Endothelial cell of hepatic sinusoid (primary cell): ENCODE data around the gene GRIK2.

Experiments used
- in situ Hi-C: cut with HindIII; loops from 2 replicates; pipeline ENCODE4 v1.10.0; 2017; ENCODE audit warnings: low sequenced_read_pairs

The GRIK2 gene

DNA sequence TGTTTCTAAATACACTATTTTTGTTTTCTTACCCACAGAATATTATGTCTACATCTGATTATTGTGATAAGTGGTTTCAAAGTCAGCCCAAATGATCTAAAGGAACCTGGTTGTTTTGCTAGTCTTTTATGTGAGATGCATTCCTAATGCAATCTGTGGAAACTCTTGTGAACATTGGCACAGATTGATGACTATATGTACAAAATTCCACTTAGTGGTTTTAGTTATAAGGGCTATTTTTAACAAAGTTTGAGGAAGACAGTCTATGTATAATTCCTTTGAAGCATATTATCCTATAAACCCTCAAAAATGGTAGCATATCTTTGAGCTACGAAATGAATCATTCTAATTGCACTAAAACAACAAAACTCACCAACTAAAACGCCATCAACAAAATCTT is 140.9 kb downstream of the GRIK2 start:
- in situ Hi-C loops: no loop called here

DNA sequence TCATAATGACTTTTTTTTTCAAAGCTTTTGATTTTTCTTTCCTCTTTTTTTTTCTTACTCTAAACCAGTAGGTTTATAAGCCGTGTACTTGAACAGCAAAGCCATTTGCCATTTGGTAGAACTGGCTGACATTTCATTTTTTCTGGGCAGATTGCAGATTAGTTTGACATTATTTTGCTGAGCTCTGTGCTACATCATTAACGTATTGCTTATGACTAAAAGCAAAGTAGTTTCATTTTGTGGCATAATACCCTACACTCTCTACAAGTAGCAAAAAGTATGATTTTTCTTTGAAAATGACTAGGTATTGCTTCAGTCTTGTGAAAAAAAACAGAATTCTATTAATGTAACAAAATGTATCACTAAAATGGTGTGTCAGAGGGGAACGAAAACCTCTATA is 141.3 kb downstream of the GRIK2 start:
- in situ Hi-C loops: no loop called here

GRCh38 chr6:101537753-101538316 is 144.3 kb downstream of the GRIK2 start:
- in situ Hi-C loops: no loop called here

- in situ Hi-C loops: no loop called here
Observed at GRCh38 chr6:101539510-101540245, 146.2 kb downstream of the GRIK2 start.

- in situ Hi-C loops: no loop called here
Observed at GRCh38 chr6:101541894-101542293, 148.4 kb downstream of the GRIK2 start.

- in situ Hi-C loops: no loop called here
Observed at GRCh38 chr6:101543796-101544195, 150.3 kb downstream of the GRIK2 start.

GRCh38 chr6:101544286-101544685 is 150.8 kb downstream of the GRIK2 start:
- in situ Hi-C loops: no loop called here

DNA sequence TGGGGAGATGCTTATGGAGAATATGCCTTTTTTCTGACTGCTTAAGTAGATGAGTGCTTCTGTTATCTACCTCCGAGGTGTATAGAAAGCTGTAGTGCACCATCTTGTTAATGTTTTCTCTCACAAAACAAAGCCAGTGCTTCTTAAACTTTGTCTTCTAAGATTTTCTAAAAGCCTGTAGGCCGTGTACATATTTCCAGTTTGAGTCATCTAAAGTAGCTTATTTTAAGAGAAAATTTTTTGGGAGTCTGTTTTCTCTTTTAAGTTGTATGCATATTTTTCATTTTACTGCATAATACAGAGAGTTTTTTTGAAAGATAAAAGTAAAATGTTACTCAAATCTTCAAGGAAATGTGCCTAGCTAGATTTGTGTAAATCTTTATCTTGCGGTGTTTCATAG is 151.7 kb downstream of the GRIK2 start:
- in situ Hi-C loops: no loop called here

DNA sequence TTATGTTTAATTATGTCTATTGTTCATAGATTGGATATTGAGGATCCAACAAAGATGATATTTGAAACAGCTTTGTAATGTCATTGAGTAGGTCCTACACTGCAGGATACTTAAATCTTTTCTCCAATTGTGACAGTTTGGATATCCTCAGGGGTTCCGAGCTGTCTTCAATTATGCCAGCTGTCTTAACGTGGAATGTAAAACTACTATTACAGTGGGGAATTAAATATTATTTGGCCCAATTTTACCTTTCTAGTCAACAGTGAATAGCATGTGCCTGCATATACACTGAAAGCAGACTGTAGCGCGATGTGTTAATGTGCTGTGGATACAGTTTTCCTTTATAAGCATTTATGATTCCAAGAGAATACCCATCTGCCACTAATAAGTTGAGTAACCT is 156.9 kb downstream of the GRIK2 start:
- in situ Hi-C loops: no loop called here

GRCh38 chr6:101554231-101554630 is 160.7 kb downstream of the GRIK2 start:
- in situ Hi-C loops: no loop called here

DNA sequence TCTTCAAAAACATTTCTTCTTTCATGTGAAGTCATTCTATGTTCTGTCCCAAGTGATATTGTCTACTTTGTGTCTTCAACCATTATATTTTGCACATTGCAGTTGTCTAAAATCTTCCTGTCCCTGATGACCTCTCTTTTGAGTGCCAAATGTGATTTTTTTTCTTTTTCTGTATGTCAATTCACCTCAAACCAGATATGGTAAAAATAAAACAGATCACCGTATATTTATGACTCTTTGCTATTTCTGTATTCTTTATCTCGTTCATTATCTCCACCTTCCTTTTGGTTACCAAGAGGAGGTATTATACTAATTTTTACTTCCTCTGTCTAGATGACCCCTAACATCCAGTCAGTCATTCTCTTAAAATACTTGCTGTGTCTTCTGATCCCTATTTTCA is 165.2 kb downstream of the GRIK2 start:
- in situ Hi-C loops: no loop called here

DNA sequence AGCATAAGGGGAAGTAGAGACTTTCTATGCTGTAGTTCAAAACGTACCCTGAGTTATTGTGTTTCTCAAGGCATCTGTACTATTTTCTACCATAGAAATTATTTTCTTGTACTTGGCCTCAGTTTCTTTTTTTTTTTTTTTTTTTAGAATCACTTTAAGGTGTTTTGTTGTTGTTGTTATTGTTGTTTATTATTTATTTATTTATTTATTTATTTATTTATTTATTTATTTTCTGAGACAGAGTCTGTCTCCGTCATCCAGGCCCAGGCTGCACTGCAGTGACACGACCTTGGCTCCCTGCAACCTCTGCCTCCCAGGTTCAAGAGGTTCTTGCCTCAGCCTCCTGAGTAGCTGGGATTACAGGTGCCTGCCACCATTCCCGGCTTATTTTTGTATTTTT is 179.1 kb downstream of the GRIK2 start:
- in situ Hi-C loops: no loop called here

GRCh38 chr6:101577091-101577490 is 183.6 kb downstream of the GRIK2 start:
- in situ Hi-C loops: no loop called here

DNA sequence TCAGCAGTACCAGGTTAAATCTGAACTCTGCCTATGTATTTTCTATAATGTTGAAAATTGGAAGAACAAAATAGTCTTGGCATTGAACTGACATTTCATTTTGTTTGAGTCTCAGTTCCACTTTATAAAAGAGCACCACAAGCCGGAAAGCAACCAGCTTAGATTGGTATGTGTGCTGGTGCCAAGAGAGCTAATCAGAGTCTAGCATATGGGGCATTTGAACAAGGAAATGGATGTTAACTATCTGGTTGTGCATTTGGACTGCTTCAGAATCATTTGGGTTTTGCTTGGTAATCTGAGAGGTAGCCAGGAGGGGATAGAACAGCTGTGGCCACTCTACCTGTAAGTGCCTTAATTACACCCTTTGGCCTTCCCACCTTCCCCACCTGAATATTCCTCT is 184.8 kb downstream of the GRIK2 start:
- in situ Hi-C loops: no loop called here

- in situ Hi-C loops: no loop called here
Observed at GRCh38 chr6:101582792-101583191, 189.3 kb downstream of the GRIK2 start.

DNA sequence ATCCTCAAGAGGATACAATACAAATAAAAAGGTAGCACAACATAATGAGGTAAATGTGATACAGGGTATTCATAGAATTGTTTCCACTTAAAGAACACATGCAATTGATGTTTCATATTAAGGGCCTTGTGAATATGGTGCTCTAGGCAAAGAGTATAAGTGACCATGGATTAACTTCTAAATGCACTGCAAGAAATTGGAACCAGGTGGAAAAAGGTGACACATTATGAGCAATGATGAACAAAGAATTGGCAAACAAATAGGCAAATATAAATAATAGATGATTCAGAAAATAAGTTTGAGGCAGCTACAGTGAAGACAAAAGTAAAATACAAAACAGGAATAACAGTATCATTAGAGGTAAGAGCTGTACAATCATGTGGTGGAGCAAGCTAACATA is 192.0 kb downstream of the GRIK2 start:
- in situ Hi-C loops: no loop called here

- in situ Hi-C loops: no loop called here
Observed at GRCh38 chr6:101588343-101588742, 194.8 kb downstream of the GRIK2 start.

DNA sequence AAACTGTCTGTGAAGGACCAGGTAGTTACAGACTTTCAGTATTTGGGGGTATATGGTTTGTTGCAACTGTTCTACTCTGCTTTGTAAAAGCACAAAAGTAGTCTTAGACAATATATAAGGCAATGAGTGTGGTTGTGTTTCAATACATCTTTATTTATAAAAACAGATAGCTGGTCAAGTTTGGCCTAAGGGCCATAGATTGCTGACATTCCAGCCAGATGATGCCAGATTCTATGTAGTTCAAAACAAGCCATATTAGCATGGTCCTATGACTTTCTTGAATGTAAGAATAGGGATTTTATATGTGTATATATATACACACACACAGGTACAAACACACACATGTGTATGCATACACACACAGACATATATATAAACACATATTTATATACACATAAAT is 201.8 kb downstream of the GRIK2 start:
- in situ Hi-C loops: no loop called here

GRCh38 chr6:101597693-101598092 is 204.2 kb downstream of the GRIK2 start:
- in situ Hi-C loops: no loop called here

- in situ Hi-C loops: no loop called here
Observed at GRCh38 chr6:101605426-101605825, 211.9 kb downstream of the GRIK2 start.

DNA sequence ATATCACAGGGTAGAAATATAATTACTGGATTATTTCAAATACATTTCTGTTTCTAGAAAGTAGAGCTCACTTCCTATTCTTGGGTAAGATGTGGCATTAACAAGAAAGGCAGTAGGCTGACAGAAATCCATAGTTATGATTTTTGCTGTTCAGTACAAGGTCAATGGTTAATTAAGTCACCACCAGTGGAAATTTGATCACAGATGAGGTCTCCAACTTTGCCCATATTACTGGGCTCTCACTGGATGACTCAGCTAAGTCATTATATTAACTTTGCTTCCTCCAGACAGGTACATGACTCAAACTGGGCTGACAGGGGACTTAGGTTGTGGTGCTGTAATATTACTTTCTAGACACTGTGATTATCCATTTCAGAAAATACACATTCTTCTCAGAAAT is 212.4 kb downstream of the GRIK2 start:
- in situ Hi-C loops: no loop called here

GRCh38 chr6:101607111-101607690 is 213.7 kb downstream of the GRIK2 start:
- in situ Hi-C loops: no loop called here

DNA sequence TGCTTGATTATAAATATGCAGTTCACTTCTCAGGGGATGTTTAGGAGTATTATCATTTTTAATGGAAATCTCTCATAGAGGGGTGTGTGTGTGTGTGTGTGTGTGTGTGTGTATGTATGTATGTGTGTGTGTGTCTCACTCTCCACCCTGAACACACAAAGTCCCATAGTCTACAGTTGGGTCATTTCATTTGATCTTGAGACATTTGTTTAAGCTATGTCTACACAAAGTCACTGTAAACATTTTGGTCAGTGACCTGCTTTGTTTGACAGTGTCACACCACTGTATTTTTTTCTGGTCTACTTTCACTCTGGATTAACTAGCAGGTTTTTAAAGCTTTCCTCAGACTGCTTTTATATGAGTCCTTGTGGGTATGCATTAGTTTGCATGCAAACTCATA is 215.2 kb downstream of the GRIK2 start:
- in situ Hi-C loops: no loop called here
